ENCODE measurements around the gene KDF1.

KDF1 gene

DNA sequence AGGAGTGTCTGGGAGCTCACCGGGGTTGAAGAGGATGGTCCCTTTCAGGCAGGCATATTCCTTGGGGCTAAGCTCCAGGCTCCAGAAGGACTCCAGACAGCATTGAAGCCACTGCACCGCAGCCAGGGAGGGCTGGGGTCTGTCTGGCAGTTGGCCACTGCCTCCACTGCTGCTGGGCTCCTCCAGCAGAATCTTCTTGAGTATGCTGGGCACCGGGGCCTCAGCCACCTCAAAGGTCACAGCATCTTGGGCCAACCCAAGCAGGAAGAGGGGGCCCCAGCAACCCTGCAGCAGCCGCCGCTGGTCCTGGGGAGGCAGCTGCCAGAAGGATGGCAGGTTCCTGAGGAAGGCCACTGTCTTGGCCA lies 46.9 kb downstream of the KDF1 start:
- H3K9ac ChIP-seq (ENCODE audit: insufficient read length, low read depth): no peak overlapping the region
- H3K27me3 ChIP-seq (ENCODE audit: insufficient read depth, insufficient read length): no peaks in the 10 kb centered on the region
- peaks cover 4% of the 10 kb centered on the region for H3K4me1 ChIP-seq (ENCODE audit: insufficient read depth, insufficient read length)
- TF ChIP-seq YY1 (IDR thresholded peaks at IDR 0.05; ENCODE audit: insufficient read depth, insufficient read length) (no peak), SUZ12 (IDR thresholded peaks at IDR 0.05; ENCODE audit: extremely low read depth, insufficient read depth, insufficient read length) (no peak), ZNF274 (IDR thresholded peaks at IDR 0.05; ENCODE audit: low read depth, low read length) (no peak)
- no peak for DNase-seq (ENCODE audit: low read depth, low spot score)
- no peak overlapping the region for H3K4me3 ChIP-seq (ENCODE audit: insufficient read length, low read depth)
- H3K36me3 ChIP-seq (ENCODE audit: insufficient read depth, insufficient read length, low read length): no peaks in the 10 kb centered on the region
- H3K9me3 ChIP-seq (ENCODE audit: insufficient read depth, low read length): no peaks in the 10 kb centered on the region

DNA sequence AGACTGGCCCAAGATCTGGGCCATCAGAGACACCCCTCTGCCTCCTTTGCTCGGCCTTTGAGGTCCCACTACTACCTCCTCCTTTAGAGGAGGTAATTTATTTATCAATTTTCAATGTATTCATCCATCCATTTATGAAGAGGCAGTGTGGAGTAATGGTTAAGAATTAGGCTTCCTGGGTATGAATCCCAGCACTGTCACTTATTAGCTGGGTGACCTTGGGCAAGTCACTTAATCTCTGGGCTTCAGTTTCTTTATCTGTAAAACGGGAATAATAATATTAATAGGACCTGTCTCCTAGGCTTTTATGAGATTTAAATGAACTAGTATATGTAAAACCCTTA lies 48.1 kb downstream of the KDF1 start:
- no peaks in the 10 kb centered on the region for H3K27me3 ChIP-seq (ENCODE audit: insufficient read depth, insufficient read length)
- TF ChIP-seq YY1 (IDR thresholded peaks at IDR 0.05; ENCODE audit: insufficient read depth, insufficient read length): no peak
- no peak for TF ChIP-seq SUZ12 (IDR thresholded peaks at IDR 0.05; ENCODE audit: extremely low read depth, insufficient read depth, insufficient read length)
- TF ChIP-seq ZNF274 (IDR thresholded peaks at IDR 0.05; ENCODE audit: low read depth, low read length): no peak
- H3K9ac ChIP-seq (ENCODE audit: insufficient read length, low read depth): no peak overlapping the region
- no peaks in the 10 kb centered on the region for H3K9me3 ChIP-seq (ENCODE audit: insufficient read depth, low read length)
- peaks cover 4% of the 10 kb centered on the region for H3K4me1 ChIP-seq (ENCODE audit: insufficient read depth, insufficient read length)
- DNase-seq (ENCODE audit: low read depth, low spot score): no peak
- no peak overlapping the region for H3K4me3 ChIP-seq (ENCODE audit: insufficient read length, low read depth)
- no peaks in the 10 kb centered on the region for H3K36me3 ChIP-seq (ENCODE audit: insufficient read depth, insufficient read length, low read length)

DNA sequence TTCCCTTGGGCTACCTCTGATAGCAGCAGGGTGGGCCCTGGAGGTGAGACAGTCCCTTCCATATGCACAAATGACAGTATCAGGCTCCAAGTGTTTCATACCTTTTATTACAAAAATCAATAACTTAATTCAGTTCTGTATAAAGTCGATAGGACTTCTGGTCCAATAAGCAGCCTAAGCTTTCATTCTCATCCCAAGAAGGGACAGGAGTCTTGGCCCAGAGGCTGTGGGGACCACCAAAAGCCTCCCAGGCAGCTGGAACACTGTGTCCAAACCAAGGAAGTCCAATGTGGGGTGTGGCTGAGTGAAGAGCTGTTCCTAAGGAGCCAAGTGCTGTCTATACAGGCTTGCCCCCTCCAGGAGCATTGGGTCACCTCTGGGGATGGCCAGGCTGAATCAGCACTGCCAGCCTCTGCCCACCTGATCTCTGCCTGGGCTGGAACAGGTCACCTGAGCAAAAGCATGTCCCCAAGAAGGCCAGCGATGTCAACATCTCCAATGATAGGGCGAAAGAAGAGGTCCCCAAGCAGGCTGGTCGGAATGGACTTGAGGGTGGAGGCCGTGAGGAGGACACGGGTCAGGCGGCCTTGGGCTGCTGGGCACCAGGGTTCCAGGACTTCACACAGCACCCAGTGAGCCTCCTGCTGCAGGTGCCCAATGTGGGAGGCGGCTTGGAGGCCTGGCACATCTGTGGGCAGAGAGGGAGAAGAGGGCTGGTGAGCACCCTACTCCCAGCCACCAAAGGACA lies 48.7 kb downstream of the KDF1 start:
- Histone ChIP-seq H3K4me1 (ENCODE audit: insufficient read depth, insufficient read length) (peaks cover 4% of the 10 kb centered on the region), H3K27me3 (ENCODE audit: insufficient read depth, insufficient read length) (no peaks in the 10 kb centered on the region), H3K4me3 (ENCODE audit: insufficient read length, low read depth) (no peak overlapping the region), H3K36me3 (ENCODE audit: insufficient read depth, insufficient read length, low read length) (no peaks in the 10 kb centered on the region), H3K9ac (ENCODE audit: insufficient read length, low read depth) (no peak overlapping the region), H3K9me3 (ENCODE audit: insufficient read depth, low read length) (no peaks in the 10 kb centered on the region)
- TF ChIP-seq SUZ12 (IDR thresholded peaks at IDR 0.05; ENCODE audit: extremely low read depth, insufficient read depth, insufficient read length) (no peak), YY1 (IDR thresholded peaks at IDR 0.05; ENCODE audit: insufficient read depth, insufficient read length) (no peak), ZNF274 (IDR thresholded peaks at IDR 0.05; ENCODE audit: low read depth, low read length) (no peak)
- no peak for DNase-seq (ENCODE audit: low read depth, low spot score)

DNA sequence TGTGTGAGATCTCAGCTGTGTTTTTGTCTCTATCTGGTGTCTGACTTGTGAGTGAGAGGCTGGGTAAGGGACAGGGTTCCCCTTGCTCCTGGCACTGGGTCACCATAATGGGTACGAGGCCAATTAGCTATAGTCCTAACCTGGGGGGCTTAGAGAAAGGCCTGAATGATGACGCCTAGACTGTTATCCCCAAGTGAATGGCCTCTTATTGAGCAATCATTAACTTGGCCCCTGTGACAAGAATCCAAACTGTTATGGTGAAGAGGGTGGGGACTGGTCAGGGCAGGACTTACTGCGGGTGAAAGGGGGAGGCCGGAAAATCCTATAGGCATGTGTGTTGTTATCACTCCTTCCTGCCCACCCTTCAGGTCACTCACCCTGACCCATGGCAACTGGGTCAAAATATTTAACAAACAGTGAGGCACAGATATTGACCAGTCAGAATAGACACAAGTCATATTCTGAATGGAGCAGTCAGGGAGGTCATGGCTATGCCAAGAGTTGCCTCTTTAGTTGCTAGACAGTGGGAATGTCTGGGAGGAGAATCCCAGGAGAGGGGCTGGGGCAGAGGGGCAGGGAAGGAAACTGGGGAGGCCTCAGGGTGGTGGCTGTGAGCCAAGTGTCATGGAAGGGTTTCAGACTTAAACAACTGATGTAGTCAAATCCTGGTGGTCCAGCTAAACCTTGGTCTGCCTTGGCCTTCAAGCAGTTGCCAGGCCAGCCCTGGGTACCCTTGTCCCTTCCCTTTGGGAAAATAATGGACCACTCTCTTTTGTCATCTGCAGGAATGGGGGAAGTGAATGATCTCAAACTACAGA lies 49.7 kb downstream of the KDF1 start:
- no peak for DNase-seq (ENCODE audit: low read depth, low spot score)
- H3K9ac ChIP-seq (ENCODE audit: insufficient read length, low read depth): no peak overlapping the region

DNA sequence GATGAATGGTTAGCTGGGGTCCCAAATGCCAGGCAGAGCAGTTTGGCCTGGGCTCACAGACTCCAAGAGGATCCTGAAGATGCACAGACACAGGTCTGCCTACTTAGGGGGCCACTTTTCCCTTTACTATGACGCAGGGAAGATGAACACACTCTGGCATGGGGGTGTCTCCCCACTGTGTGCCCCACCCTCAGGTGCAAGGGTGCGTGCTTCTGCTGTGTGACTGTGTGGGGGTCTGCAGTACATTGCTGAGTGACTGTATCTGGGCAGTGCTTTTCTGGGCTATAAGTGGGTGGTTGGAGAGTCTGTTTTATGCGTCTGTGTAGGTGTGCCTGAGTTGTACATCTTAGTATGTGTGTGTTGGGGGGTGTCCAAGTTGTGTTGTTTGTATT lies 50.3 kb downstream of the KDF1 start:
- no peak overlapping the region for H3K9ac ChIP-seq (ENCODE audit: insufficient read length, low read depth)
- H3K9me3 ChIP-seq (ENCODE audit: insufficient read depth, low read length): no peaks in the 10 kb centered on the region
- TF ChIP-seq SUZ12 (IDR thresholded peaks at IDR 0.05; ENCODE audit: extremely low read depth, insufficient read depth, insufficient read length) (no peak), YY1 (IDR thresholded peaks at IDR 0.05; ENCODE audit: insufficient read depth, insufficient read length) (no peak), ZNF274 (IDR thresholded peaks at IDR 0.05; ENCODE audit: low read depth, low read length) (no peak)
- H3K4me1 ChIP-seq (ENCODE audit: insufficient read depth, insufficient read length): peaks cover 4% of the 10 kb centered on the region
- H3K27me3 ChIP-seq (ENCODE audit: insufficient read depth, insufficient read length): no peaks in the 10 kb centered on the region
- no peaks in the 10 kb centered on the region for H3K36me3 ChIP-seq (ENCODE audit: insufficient read depth, insufficient read length, low read length)
- no peak overlapping the region for H3K4me3 ChIP-seq (ENCODE audit: insufficient read length, low read depth)
- DNase-seq (ENCODE audit: low read depth, low spot score): no peak

More for the DNA sequence above, 49.7 kb downstream of the KDF1 start:
- TF ChIP-seq YY1 (IDR thresholded peaks at IDR 0.05; ENCODE audit: insufficient read depth, insufficient read length) (no peak), SUZ12 (IDR thresholded peaks at IDR 0.05; ENCODE audit: extremely low read depth, insufficient read depth, insufficient read length) (no peak), ZNF274 (IDR thresholded peaks at IDR 0.05; ENCODE audit: low read depth, low read length) (no peak)
- Histone ChIP-seq H3K27me3 (ENCODE audit: insufficient read depth, insufficient read length) (no peaks in the 10 kb centered on the region), H3K4me3 (ENCODE audit: insufficient read length, low read depth) (no peak overlapping the region), H3K4me1 (ENCODE audit: insufficient read depth, insufficient read length) (peaks cover 4% of the 10 kb centered on the region), H3K9me3 (ENCODE audit: insufficient read depth, low read length) (no peaks in the 10 kb centered on the region), H3K36me3 (ENCODE audit: insufficient read depth, insufficient read length, low read length) (no peaks in the 10 kb centered on the region)

DNA sequence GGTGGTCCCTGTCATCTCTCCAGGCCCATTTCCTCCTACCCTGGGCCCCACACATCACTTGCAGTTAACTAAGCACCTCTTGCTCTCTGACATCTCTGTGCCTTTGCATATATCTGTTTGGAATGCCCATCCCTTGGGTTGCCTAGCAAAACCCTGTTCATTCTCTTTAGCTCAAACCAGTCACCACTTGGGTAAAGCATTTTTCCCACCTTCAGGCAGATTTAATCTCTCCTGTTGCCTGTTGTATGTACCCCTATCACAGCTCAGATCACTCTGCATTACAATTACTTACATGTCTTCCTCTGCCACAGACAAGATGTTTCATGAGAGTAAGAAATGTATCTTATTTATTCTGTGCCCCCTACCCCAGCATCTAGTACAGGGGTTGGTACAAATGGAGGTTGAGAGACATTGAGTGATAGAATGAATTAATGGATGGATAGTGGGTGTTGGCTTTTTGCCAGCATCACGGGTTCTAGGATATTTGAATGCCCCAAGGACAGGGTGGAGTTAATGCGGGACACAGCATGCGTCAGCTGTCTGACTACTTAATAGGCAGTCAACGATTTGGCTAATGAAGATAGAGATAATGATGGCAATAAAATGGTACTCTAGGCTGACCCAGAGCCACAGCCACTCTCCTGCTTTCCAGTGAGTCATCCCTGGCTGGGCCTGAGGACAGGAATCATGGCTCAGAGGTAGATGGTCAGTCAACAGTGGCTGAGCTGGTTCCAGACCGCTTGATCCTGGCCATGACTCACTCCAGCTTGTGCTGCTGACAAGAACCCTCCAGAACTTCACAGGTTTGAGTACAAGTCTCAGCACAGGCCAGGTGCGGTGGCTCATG lies 53.0 kb downstream of the KDF1 start:
- Histone ChIP-seq H3K9me3 (ENCODE audit: insufficient read depth, low read length) (no peaks in the 10 kb centered on the region), H3K27me3 (ENCODE audit: insufficient read depth, insufficient read length) (no peaks in the 10 kb centered on the region), H3K4me1 (ENCODE audit: insufficient read depth, insufficient read length) (no peaks in the 10 kb centered on the region), H3K4me3 (ENCODE audit: insufficient read length, low read depth) (no peak overlapping the region), H3K9ac (ENCODE audit: insufficient read length, low read depth) (no peak overlapping the region), H3K36me3 (ENCODE audit: insufficient read depth, insufficient read length, low read length) (no peaks in the 10 kb centered on the region)
- TF ChIP-seq YY1 (IDR thresholded peaks at IDR 0.05; ENCODE audit: insufficient read depth, insufficient read length): no peak
- no peak for TF ChIP-seq ZNF274 (IDR thresholded peaks at IDR 0.05; ENCODE audit: low read depth, low read length)
- TF ChIP-seq SUZ12 (IDR thresholded peaks at IDR 0.05; ENCODE audit: extremely low read depth, insufficient read depth, insufficient read length): no peak
- no peak for DNase-seq (ENCODE audit: low read depth, low spot score)
